ENCODE results near the gene SMARCAL1.
"Not testable (repeated sequence)": the region's sequence is repeated elsewhere in the genome, so short reads cannot be mapped to it uniquely, and the experiment has no call there.

The SMARCAL1 gene

DNA sequence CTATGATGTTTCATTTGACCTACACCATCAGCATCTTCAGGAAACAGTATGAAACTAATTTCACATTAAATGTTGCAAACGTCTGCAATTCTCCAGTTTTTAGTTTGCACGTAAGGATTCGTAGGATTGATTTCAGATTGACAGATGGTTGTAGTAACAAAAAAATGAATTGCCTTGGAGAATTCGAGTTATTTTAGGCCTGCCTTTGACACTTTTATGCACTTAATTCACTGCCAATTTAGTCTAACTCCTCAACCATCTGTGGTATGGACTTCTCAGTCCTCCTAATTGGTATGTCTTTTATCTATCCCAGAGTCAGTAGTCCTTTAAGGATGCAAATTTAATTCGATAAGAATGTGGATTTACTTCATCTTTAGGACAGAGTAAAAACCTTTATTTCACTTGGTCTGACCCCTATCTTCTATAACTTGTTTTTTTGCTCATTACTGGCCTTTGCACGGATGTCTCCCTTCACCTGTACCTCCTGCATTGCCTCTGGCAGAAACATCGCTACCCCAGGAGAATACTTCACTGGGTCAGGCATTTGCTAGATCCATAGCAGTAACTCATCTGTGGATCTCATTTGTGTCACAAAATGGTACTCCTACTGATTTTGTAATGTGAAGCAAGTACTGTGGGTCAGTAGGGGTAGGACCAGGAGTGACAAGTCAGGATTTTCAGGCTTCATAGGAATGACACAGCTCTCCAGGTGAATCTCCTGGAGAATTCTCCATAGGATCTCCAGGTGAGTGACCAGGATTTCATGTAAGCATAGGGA, 90.3 kb downstream of the SMARCAL1 start:
- DNase-seq (ENCODE audit: low read depth): no peak

DNA sequence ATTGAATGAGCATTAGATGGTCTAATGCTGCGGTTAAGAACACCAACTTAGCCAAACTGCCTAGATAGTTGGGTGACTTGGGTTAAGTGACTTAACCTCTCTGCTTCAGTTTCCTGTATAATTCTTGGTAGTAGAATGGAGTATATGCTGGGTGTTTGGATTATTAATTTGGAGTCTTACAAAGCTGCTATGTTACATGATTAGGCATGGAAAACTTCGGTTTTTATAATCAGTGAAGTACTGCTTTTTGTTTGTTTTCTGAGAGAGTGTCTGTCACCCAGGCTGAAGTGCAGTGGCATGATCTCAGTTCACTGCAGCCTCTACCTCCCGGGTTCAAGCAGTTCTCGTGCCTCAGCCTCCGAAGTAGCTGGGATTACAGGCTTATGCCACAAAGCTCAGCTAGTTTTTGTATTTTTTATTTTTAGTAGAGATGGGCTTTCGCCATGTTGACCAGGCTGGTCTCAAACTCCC, 90.9 kb downstream of the SMARCAL1 start:
- no peak for DNase-seq (ENCODE audit: low read depth)

DNA sequence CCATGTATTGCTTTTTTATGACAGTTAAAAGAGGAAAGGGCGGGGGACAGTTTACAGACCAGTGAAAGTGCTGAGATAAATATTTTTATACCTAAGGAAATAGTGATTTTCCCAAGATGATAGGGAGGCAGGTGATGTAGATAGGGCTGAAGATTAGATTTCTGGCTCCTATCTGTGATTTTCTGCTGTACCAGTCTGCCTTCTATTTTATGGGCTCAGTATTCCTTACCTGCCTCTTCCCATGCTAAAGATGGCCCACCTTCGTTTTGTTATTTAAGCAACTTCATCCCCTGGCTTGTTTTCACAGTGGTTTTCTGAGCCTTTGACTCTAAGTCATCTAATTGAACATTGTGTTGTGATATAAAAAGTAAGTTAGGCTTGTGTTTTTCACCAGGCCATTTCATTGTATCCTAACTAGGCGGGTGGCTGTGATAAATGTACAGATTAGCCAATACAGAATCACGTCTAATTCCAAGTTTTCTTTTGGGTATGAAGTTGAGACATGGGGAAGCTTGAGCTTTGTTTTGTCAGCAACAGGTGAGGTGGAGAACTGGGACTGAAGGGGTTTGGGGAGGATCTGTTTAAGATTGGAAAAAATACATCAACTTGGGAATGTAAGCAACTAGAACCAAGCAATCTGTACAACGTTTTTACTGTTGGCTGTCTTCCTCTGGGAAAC, 91.6 kb downstream of the SMARCAL1 start:
- no peak for DNase-seq (ENCODE audit: low read depth)

DNA sequence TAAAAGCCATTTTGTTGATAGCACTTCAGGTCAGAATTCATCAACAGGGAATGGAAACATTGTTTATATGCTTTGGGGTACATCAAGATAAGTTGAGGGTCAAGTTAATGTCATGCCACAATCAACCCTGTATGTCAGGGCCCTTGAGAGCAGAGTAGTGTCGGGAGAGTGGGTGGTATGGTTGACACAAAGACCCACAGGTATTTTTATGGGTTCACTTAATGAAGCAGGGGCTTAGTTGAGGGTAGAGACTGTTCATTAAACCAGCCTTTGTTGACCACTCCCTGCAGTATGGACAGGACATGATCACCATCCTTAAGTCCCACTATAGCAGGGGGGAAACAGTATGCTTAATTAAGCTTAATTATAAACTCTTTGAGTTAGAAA, 92.1 kb downstream of the SMARCAL1 start:
- no peak for DNase-seq (ENCODE audit: low read depth)

DNA sequence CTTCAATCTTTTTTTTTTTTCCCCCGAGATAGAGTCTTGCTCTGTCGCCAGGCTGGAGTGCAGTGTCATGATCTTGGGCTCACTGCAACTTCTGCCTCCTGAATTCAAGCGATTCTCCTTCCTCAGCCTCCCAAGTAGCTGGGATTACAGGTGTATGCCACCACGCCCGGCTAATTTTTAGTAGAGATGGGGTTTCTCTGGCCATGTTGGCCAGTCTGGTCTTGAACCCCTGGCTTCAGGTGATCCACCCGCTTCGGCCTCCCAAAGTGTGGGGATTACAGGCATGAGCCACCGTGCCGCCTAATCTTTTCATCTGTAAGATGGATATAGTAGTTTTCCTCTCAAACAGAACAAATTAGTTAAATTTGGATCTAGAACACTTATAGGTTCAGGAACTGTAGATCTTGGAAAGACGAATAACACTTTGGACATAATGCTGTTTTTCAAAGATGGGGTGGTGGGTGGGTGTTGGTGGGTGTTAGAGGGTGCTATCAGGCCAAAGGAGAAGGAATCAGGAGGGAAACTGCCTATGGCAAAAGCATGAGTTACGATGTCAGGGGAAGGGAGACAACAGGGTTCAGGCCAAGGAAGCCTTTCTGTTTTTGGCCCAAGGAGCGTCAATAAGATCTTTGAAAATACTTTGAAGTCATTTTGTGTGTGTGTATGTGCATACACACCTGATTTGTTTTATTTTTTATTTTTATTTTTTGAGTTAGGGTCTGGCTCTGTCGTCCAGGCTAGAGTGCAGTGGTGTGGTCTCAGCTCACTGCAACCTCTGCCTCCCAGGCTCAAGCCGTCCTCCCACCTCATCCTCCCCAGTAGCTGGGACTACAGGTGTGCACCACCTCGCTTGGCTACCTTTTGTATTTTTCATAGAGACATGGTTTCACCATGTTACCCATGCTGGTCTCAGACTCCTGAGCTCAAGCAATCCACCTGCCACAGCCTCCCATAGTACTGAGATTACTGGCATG, 93.1 kb downstream of the SMARCAL1 start:
- DNase-seq (ENCODE audit: low read depth): no peak

DNA sequence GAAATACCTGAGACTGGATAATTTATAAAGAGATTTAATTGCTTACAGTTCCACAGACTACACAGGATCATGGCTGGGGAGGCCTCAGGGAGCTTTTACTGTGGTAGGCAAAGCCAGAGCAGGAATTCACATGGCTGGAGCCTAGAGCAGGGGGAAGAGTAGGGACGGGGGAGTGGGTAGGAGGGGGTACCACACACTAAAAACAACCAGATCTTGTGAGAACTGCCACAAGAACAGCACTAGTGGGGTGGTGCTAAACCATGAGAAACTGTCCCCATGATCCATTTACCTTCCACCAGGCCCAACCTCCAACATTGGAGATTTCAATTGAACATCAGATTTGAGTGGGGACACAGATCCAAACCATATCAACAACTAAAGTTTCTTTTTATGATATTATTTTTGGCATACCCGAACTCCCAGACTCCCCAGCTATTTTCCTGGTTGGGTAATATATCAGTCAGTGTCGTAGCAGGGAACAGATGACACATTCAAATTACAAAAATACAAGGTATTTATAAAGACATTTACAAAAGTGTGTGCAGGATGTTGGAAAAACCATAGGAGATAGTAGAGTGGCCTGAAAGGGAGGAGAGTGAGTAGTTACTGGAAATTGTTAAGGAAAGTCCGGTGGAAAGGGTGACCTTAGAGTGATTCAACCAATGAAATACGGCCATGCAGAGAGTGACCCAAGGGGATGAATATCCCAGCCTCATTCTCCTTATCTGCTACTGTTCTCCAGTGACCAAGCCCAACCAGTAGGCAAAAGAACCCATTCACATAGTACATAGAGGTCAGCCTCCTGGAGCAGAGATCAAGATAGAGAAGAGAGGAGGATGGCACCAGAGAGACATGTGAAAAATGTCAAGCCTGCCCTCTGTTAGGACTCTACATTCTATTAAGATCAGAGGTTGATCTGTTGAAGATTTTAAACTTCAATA, 95.2 kb downstream of the SMARCAL1 start:
- no peak for DNase-seq (ENCODE audit: low read depth)

DNA sequence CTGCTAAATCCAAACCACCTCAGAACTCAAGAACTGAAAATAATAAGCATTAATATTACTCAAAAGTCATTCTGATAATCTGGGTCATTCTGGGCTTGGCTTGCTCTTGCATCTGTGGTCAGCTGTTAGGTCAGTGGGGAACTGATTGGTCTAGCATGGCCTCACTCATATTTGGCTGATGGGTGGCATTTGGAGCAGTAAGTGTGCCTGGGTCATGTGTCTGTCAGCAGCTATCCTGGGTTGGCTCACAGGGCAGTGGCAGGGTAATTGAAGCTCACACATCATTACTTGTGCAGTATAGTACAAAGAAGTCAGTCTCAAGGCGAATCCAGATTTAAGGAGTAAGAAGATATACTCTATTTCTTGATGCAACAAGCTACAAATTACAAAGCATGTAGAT, 95.9 kb downstream of the SMARCAL1 start:
- DNase-seq (ENCODE audit: low read depth): no peak

DNA sequence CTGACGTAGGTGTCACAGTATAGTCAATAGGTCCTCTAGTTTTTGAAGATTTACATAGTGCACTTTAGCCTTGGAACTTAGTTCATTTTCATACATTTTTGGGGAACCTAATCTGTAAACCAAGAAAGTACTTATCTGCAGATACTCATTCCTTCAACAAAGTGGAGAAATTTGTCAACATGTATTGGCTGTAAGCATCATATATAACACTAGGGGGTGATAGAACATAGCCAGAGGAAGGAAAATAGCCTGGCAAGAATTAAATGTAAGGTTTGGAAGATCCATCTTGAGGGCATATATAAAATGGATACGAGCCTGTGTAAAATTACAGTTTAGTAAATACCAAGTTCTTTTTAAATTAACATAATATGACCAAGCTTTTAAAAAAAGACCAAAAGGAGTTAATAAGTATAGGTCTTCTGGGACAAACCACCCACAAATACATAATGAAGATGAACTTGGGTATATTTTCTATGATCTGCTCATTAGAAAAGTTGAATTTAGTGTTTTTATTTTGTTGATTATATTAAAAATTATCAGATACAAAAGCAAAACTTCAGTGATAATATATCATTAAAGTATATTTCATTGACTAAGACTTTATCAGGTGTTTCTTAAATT, 104.6 kb downstream of the SMARCAL1 start:
- DNase-seq (ENCODE audit: low read depth): no peak

DNA sequence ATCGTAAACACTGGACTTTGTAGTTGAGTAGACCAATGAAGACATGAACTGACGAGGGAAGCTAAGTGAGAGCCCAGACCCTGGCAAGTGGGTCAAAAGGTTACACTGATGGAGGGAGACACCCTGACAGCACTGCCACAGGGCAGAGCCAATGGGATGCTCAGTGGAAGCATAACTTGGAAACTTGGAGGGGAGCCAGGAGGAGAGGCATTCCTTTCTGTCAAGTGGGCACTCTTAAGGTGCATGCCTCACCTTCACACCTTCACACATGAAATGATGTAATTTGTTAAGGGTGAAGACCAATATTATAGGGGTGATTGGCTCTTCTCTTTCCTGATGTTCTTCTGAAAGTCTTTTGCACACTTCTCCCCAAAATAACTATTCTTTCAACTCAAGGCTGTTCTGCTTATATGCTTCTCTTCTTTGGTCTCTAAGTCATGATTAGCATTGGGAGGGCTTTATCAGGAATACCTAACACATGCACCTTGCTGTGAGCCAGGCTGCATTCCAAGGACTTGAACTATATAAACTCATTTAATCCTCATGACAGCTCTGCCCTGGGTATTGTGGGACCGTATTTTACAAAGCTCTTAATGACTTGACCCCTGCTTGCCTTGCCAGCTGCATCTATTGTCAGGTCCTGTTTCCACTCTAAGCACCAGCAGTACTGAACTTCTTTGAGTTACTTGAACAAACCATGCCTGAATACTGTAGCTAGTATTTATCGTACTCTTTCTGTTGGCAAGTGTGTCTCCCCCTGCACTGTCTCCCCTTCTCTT, 105.4 kb downstream of the SMARCAL1 start:
- no peak for DNase-seq (ENCODE audit: low read depth)

DNA sequence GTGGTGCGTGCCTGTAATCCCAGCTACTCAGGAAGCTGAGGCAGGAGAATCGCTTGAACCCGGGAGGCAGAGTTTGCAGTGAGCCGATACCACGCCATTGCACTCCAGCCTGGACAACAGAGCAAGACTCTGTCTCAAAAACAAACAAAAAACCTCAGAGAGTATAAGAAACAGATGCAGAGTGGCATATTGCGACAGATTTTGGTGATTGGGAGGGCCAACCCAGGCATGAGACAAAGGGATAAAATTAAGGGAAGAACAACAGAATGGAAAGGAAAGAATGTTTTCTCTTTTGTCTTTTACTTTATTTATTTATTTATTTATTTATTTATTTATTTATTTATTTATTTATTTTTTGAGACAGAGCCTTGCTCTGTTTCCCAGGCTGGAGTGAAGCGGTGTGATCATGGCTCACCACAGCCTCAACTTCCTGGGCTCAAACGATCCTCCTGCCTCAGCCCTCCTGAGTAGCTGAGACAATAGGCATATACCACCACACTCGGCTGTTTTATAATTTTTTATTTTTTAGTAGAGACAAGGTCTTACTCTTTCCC, 106.4 kb downstream of the SMARCAL1 start:
- not testable (repeated sequence) for DNase-seq (ENCODE audit: low read depth)

DNA sequence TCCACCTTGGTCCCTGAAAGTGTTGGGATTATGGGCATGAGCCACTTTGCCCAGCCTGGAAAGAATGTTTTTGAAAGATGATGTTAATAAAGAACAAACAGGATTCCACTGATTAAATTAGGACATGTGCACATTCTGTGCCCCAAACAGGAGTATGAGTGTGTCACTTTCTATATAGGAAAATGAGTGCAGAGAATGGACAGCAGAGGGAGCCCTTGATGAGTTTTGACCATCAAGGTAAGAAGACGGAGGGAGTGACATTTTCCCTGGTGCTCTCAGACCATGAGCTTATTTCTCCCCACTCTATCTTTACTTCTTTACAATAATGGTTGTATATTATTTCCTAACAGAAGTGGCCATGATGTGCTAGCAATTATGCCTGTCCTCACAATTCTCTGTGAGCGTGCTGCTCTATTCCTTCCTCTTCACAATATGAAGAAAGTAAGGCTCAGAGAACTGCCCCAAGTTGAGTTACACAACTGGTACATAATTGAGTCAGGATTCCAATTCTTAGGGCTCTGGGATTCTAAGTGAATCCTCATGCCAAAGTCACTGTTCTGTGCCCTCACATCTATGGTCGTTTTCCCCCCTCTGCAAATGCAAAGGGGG, 107.0 kb downstream of the SMARCAL1 start:
- DNase-seq (ENCODE audit: low read depth): no peak

DNA sequence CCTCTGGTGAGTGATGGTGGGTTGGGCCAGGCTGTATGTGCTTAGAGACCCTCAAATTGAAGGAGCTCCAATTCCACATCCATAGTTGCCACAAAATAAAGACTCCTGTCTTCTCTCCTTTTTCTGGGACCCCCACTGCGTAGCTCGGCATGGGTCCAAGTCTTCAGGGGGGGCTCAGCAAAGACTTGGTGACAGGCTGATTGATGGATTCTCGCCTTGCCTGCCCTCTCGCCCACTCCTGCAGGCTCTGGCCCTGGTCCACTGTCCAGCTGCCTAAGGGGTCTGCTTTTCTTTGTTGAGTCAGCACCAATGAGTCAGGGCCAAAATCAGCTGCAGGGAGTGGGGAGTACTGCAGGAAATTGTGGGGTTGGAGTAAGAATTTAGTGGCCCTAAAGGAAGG, 107.8 kb downstream of the SMARCAL1 start:
- DNase-seq (ENCODE audit: low read depth): no peak

DNA sequence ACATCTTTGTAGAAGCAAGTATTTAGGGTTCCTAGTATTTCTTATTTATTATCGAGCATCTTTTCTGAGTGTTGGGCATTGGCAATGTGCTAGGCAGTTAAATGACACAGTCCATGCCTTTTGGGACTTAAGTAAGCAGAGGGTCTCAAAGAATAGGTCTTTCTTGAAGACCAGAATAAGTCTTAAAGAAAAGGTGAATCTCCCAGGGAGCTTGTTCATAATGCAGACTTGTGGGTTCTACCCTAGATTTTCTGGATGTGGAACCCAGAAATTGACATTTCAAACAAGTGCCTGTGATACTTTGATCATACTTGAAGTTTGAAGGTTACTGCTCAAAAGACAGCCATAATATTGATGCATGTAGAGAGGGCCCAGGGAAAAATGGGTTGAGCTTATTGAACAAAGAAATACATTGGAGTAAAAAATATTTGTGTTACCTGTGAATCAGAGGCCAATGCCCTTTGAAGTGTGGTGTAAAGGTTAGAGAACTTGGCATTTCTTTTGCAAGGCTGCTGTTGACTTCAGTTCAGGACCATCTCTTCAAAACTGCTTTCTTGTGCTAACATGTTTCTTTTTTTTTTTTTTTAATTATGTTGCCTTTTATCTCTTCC, 110.7 kb downstream of the SMARCAL1 start:
- no peak for DNase-seq (ENCODE audit: low read depth)

DNA sequence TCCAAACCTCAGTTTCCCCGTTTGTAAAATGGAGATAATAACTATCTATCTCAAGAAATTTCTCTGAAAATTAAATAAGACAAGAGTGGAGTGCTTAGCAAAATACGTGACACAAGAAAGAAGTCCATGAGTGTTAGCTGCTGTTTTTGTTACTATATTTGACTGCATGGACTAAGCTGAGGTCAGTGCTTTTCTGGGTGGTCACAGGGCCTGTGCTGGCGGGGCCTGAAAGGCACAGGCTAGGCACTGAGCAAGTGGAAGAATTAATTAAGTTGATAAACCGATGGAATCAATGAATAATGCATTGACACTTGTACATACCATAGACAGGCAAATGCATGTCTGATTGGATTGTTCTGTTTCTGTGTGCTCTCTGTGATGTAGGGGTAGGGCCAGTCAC, 113.7 kb downstream of the SMARCAL1 start:
- DNase-seq (ENCODE audit: low read depth): no peak

DNA sequence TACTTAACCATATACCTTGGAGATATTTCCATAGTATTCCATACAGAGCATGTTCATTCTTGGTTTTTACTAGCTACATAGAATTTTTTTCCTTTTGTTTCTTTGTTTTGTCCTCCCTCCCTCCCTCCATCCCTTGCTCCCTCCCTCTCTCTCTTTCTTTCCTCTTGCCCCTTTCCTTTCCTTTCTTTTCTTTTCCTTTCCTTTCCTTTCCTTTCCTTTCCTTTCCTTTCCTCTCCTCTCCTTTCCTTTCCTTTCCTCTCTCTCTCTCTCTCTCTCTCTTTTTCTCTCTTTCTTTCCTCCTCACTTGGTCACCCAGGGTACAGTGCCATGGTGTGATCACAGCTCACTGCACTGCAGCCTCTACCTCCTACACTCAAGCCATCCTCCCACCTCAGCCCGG, 114.7 kb downstream of the SMARCAL1 start:
- DNase-seq (ENCODE audit: low read depth): no peak

DNA sequence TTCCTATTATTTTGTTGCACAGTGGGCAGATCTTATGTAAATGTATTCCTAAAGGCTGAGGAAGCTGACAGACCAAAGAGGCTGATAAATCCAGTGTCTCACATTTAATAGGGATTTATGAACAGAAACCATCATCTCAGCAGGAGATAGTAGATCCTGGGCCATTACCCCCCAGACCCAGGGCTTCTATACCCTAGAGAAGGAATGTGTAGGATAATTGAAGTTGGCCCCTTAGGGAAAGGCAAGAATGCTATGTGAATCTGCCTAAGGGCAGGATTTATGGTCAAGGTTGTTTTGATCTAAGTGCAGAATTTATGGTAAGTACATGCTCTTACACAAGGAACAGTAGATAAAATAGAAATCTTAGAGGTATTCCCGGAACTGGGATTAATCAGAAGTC, 115.3 kb downstream of the SMARCAL1 start:
- DNase-seq (ENCODE audit: low read depth): no peak

DNA sequence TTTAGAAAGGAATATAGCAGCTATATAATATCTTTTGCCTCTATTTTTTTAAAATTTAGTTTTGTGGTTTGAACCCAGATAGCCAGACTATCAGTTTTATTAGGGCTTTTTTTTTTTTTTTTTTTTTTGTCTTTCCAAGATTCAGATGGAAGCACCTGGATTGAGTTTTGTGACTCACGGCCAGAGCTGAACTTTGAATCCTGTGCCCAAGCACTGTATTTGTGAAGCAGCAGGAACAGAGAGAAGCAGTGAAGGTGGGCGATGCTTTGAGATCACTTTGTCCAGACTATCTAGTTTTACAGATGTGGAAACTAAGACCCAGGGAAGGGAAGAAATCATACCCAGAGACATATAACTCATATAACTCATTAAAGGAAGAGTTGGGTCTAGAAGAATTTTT, 120.3 kb downstream of the SMARCAL1 start:
- no peak for DNase-seq (ENCODE audit: low read depth)

Data from activated T-cell treated with anti-CD3 and anti-CD28 coated beads for 48 hours (primary cell).